NCI-H2196 treated with DMSO at 0.1 percent for 48 hours (cell line): ENCODE results near the gene EFCAB11.

Experiments
- DNase-seq: peaks from one replicate; lab custom pipeline; 2025; ENCODE audit not compliant: unreplicated experiment; lab: John Stamatoyannopoulos, UW

EFCAB11 gene, protein sequence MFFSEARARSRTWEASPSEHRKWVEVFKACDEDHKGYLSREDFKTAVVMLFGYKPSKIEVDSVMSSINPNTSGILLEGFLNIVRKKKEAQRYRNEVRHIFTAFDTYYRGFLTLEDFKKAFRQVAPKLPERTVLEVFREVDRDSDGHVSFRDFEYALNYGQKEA

GRCh38 chr14:89954070-89955021 is at the start of gene EFCAB11:
Gene EFCAB11, minus strand, starts transcription at chr14:89954730. Its CDS starts 70 bp downstream, at chr14:89954660.
- DNase-seq: peak; percentile 84

GRCh38 chr14:90003526-90004307 is 49.2 kb upstream of the EFCAB11 start:
- DNase-seq: no peak

DNA sequence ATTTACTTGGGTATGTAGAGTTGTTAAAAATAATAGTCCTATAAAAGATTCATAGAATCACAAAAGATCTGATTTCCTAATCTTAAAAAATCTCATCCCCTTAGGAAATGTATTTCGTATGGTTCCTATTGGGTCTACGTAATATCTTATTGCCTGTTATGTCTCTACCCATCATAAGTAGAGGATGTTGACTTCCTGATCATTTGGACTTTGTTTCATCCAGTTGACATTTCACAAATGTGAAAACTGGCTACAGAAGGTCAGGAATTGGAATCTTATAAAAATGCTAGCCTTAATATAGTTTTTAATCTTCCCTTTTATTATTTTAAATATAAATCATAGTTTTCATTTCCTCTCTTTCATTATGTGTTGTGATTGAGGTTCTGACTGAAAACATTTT is 46.4 kb upstream of the EFCAB11 start:
- DNase-seq: no peak

GRCh38 chr14:89996963-89997362 is 42.4 kb upstream of the EFCAB11 start:
- no peak for DNase-seq

DNA sequence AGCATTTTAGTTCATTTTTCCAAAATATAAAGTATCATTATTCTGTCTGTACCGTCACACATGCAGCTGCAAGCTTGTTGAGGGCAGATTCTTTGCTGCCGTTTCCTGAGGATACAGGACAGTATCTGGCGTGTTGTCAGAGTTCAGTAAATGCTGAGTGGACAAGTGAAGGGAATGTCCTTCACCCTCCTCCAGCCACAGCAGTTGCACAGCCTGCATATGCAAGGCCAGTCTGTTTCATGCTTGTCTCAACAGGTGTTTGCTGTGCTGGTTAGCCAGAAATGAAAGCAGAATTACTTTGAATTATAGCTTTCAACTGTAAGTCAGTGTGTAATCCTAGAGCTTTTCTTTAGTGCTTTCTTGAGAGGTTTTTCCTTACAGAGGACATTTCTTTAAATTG is 37.7 kb upstream of the EFCAB11 start:
- no peak for DNase-seq

DNA sequence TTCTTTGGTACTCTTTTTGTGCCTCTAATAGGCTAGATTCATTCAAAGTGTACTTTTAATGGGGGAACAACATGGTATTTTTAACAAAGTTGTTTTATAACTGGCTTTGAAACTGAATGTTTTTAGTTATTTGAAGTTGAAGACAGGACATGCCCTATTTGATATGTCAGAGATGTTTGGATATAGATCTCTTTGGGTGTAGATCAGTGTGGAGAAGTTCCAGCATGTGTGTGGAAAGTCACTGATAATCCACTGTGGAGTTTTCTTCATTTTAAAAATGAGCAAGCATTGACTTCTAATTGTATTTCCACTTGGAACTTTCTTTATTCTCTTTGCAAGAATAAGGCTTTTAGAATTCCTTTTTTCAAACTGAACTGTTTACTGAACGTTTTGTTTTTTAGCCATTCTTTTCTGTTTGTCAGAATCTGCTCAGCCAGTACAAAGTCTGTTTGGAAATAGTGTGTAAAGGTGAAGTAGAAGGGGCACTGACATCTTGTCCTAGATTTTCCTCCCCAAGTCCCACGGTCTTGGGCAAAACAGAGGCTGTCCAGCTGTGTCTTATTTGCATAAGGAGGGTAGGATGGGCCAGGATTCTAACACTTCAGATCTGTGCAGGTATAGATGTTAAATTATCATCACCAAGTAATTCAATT is 36.2 kb upstream of the EFCAB11 start:
- DNase-seq: no peak

DNA sequence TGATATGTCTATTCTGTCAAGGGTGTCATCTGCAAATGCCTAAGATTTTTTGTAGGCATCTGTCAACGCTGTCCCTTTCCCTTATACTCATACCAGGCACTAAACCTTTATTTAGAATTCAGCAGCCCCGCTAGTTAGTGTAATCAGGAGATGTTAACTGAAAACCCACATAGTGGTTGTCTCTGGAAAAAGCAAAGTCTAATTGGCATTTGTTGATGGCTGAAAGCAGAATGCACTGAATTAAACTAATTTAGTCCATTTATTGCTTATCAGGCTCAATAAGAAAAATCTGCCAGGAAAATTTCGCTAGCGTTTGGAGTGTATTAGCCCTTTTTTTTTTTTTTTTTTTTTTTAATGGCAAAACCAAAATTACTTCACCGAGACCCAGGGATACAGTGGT is 35.7 kb upstream of the EFCAB11 start:
- DNase-seq: no peak

DNA sequence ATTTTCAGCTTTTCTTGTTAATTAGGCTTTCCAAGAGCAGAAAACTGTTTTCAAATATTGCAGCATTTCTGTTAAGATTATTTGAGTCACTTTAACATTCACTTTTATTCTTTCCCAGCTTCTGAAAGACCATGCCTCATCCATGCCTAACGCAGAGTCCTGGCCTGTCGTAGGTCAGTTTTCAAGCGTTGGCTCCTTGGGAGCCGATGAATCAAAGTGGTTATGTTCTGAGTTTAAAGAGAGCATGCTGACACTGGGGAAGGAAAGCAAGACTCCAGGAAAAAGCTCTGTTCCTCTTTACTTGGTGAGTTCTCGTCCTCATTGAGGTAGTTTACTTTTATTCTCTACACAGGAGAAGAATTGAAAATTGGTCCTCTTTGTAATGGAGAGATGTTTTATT is 34.3 kb upstream of the EFCAB11 start:
- DNase-seq: no peak

GRCh38 chr14:89987161-89987475 is 32.6 kb upstream of the EFCAB11 start:
- no peak for DNase-seq

DNA sequence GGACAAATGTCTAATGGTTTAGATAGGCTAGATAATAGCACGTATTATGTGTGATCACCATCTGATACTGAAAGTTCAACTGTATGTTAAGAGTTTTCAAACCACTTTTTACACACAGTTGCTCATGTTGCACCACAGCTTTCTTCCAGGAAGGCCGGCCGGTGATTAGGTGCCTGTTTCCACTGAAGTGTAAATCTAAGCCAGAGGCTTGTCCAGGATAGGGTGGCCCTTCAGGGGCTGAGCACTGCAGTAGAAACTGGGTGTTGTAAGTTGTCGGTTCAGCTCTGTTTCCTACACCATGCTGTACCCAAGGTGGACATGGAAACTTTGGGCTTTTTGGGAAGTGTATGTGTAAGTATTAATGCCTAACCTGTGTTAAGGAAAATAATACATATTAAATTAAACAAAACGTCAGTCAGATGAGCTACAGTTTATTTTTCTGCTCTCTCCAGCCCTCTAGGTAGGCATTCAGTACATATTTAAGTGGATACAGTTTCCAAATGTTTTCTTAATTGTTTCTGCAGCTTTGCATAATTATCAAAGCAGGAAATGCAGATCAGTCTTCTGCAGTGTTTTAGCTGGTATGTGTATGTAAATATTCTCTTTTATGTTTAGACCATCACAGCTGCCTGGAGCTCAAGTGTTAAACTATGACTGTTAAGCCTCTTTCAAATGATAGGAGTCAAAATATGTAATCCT is 32.1 kb upstream of the EFCAB11 start:
- DNase-seq: no peak

GRCh38 chr14:89983375-89983774 is 28.8 kb upstream of the EFCAB11 start:
- DNase-seq: no peak

- no peak for DNase-seq
Observed at GRCh38 chr14:89978656-89979055, 24.1 kb upstream of the EFCAB11 start.

GRCh38 chr14:89977668-89978067 is 23.1 kb upstream of the EFCAB11 start:
- DNase-seq: no peak

DNA sequence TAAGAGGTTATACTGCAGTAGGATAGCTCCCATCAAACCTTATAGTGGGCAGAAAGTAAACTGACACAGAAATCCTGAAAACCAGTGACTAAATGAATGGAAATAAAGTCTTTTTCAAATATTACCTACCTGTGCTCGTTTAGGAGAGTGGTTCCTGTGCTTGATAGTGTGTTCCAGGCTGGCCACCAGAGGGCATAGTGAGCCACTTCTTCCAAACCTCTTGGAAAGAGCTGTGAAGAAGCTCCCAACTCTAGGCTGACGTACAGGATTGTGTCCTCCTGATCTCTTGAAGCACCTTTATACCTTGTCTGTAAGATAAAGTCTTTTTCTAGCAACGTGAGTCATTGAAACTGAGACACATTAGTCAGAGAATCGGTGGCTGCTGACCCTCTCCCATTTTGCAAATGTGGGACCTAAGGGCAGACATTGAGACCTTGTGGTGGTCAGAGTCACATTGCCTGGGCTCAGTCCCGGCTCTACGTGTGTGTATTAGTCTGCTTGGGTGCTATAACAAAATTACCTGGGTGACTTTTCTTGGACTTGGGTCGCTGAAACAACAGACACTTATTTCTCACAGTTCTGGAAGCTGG is 18.8 kb upstream of the EFCAB11 start:
- peak; percentile 2 for DNase-seq

GRCh38 chr14:89965839-89966238 is 11.3 kb upstream of the EFCAB11 start:
- no peak for DNase-seq

- no peak for DNase-seq
Observed at GRCh38 chr14:89963288-89963978, 8.9 kb upstream of the EFCAB11 start.

GRCh38 chr14:89960914-89961313 is 6.4 kb upstream of the EFCAB11 start:
- no peak for DNase-seq

DNA sequence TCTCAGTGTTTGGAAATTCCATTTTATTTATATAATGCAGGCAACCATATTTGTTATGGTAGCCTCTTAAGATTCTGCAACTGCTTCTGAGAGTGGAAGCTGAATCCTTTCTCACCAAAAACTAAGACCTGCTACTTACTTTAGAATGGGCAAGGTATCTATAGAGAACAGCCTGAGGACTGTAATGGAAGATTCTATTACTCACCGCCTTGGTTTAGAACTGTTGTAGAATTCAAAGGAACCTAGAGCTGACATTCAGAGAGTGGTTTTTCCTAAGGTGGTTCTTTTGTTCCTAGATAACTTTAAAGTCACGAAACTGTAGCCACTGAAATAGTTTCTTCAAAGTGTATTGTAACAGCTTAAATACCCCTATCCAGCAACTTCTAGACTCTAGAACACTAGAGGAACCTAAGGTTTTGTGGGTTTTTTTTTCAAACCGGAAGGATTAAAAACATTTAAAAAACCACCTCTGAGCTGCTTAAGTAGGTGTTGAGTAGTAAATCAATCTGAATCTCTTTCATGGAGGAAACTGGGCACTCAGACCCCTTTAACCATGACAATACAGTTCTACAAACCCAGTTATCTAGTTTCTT is 5.4 kb upstream of the EFCAB11 start:
- DNase-seq: no peak

GRCh38 chr14:89958966-89959365 is 4.4 kb upstream of the EFCAB11 start:
- no peak for DNase-seq
